HG02852 (cell line): ENCODE data around the gene LMNTD2.

Source experiments
- ATAC-seq: cut with Tn5 transposase; IDR thresholded peaks from one replicate; pipeline ENCODE4 v1.9.1; 2021; ENCODE audit warnings: mild to moderate bottlenecking, moderate library complexity; ENCODE audit not compliant: unreplicated experiment

LMNTD2 gene

GRCh38 chr11:568306-569157 lies 8.0 kb upstream of the LMNTD2 start:
- peak; percentile 82 for ATAC-seq

GRCh38 chr11:567629-568292 lies 7.2 kb upstream of the LMNTD2 start:
- no peak for ATAC-seq

GRCh38 chr11:567011-567628 lies 6.6 kb upstream of the LMNTD2 start:
- ATAC-seq, result no peak

- no peak for ATAC-seq
These were observed 5.5 kb upstream of the LMNTD2 start for GRCh38 chr11:565921-566509.

GRCh38 chr11:563812-564578 lies 3.5 kb upstream of the LMNTD2 start:
- no peak for ATAC-seq

GRCh38 chr11:563066-563811 lies 2.7 kb upstream of the LMNTD2 start:
- no peak for ATAC-seq

- no peak for ATAC-seq
These were observed 1.6 kb upstream of the LMNTD2 start for GRCh38 chr11:562046-562645.

GRCh38 chr11:561148-562003 lies 838 bp upstream of the LMNTD2 start:
- peak; percentile 28 for ATAC-seq

- ATAC-seq, result no peak
These were observed 730 bp downstream of the LMNTD2 start for GRCh38 chr11:559712-560304.

GRCh38 chr11:559020-559620 lies 1.4 kb downstream of the LMNTD2 start:
- ATAC-seq, result no peak

- ATAC-seq, result no peak
These were observed 2.0 kb downstream of the LMNTD2 start for GRCh38 chr11:558503-558902.

- ATAC-seq, result no peak
These were observed 3.0 kb downstream of the LMNTD2 start for GRCh38 chr11:557328-558132.

GRCh38 chr11:556662-557256 lies 3.8 kb downstream of the LMNTD2 start:
- ATAC-seq, result no peak

- ATAC-seq, result no peak
These were observed 4.5 kb downstream of the LMNTD2 start for GRCh38 chr11:555780-556661.

GRCh38 chr11:555227-555779 lies 5.2 kb downstream of the LMNTD2 start:
- no peak for ATAC-seq
